Measurements from ENCODE around the gene TRABD2A.

The TRABD2A gene

DNA sequence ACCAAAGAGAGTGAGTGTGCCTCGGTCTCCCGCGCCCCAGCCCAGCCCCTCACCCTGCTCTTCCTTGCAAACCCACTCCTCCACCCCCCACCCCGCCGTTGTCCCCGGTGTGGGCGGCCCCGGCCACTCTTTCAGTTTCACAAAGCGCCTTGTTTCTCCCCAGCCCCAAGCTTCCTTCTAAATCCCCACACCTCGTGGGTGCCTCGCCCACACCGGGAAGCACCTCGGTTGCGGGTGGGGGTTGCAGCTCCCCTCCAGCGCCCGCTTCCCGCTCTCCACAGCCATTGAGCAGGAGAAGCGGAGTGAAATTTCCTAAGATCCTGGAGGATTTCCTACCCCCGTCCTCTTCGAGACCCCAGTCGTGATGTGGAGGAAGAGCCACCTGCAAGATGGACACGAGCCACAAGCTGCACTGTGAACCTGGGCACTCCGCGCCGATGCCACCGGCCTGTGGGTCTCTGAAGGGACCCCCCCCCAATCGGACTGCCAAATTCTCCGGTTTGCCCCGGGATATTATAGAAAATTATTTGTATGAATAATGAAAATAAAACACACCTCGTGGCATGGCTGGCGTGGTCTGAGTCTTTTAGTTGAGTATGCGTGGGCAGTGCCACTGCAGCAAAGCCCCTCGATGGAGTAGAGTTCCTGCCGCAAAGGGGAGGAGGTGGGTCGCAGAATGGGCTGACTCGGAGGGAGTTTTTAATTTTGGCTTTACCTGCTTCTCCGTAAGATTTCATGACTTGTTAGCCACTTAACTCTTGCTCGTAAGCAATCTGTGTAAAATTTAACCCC, 25.4 kb upstream of the TRABD2A start:
- H3K27ac ChIP-seq (replicated peaks) = peak overlapping the region; percentile 70

DNA sequence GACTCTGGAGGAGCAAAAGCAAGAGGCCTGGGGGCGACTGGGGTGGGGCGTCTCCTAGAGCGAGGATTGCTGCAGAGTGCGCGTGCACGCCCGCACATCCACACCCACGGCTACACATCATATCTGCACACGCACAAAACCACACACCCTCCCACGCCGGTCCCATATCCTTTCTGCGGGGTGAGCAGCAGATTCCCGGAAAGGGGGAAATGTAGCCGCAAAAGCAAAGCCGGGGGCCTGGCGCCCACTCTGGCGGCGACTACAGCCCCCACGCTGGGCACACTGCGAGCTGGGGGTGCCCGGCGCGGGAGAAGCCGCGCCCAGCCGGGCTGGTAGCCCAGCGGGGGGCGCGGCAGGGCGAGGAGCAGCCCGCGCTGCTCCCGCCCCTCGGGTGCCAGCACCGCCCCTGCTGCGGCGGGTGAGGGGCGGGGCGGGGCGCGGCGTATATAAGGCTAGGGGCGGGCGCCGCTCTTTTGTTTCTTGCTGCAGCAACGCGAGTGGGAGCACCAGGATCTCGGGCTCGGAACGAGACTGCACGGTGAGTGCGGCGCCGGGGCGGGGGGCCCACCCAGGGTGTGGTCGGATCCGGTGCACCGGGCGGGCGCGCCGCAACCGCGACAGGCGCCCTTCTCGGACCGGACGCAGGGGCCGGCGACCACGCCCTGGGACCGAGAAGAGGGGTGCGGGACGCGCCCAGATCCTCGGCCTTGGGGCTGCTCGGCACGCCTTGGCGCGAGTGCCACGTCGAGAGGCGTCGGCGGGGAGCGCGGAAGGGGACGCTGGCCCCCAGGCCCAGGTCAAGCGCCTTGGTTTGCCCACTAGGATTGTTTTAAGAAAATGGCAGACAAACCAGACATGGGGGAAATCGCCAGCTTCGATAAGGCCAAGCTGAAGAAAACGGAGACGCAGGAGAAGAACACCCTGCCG, 24.6 kb upstream of the TRABD2A start, which contains the start of gene TMSB10:
Gene TMSB10 (plus strand): TSS at position 476 of the 927 bp plus-strand sequence.
- peak; percentile 78 to 79 for DNase-seq (ENCODE audit: low read depth in 1 of 2, low spot score in 1 of 2)
- Histone ChIP-seq H3K4me3 (replicated peaks; ENCODE audit: insufficient read depth, low read length) (peak within 1 kb of the TSS; percentile 81), H3K27me3 (ENCODE audit: insufficient read depth, poor library complexity, severe bottlenecking) (no peaks in the 10 kb centered on the region), H3K27ac (replicated peaks) (peak within 1 kb of the TSS; percentile 70)
- peak; percentile 96 for TF ChIP-seq POLR2AphosphoS5 (IDR thresholded peaks at IDR 0.05; ENCODE audit: low read depth)
- TF ChIP-seq SPI1 (IDR thresholded peaks at IDR 0.05; ENCODE audit: borderline replicate concordance, low read depth) = no peak
- TF ChIP-seq, protein P1, sequence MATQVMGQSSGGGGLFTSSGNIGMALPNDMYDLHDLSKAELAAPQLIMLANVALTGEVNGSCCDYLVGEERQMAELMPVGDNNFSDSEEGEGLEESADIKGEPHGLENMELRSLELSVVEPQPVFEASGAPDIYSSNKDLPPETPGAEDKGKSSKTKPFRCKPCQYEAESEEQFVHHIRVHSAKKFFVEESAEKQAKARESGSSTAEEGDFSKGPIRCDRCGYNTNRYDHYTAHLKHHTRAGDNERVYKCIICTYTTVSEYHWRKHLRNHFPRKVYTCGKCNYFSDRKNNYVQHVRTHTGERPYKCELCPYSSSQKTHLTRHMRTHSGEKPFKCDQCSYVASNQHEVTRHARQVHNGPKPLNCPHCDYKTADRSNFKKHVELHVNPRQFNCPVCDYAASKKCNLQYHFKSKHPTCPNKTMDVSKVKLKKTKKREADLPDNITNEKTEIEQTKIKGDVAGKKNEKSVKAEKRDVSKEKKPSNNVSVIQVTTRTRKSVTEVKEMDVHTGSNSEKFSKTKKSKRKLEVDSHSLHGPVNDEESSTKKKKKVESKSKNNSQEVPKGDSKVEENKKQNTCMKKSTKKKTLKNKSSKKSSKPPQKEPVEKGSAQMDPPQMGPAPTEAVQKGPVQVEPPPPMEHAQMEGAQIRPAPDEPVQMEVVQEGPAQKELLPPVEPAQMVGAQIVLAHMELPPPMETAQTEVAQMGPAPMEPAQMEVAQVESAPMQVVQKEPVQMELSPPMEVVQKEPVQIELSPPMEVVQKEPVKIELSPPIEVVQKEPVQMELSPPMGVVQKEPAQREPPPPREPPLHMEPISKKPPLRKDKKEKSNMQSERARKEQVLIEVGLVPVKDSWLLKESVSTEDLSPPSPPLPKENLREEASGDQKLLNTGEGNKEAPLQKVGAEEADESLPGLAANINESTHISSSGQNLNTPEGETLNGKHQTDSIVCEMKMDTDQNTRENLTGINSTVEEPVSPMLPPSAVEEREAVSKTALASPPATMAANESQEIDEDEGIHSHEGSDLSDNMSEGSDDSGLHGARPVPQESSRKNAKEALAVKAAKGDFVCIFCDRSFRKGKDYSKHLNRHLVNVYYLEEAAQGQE (IDR thresholded peaks at IDR 0.05; ENCODE audit: insufficient replicate concordance, low read depth) = peak; percentile 74

More for the DNA sequence above, 25.4 kb upstream of the TRABD2A start:
- Histone ChIP-seq H3K27me3 (ENCODE audit: insufficient read depth, poor library complexity, severe bottlenecking) (no peaks in the 10 kb centered on the region), H3K4me3 (replicated peaks; ENCODE audit: insufficient read depth, low read length) (peak overlapping the region; percentile 81)
- DNase-seq (ENCODE audit: low read depth in 1 of 2, low spot score in 1 of 2) = no peak
- TF ChIP-seq GABPA (IDR thresholded peaks at IDR 0.05; ENCODE audit: low read depth) = no peak
- TF ChIP-seq POLR2AphosphoS5 (IDR thresholded peaks at IDR 0.05; ENCODE audit: low read depth) = 0 out of 2 replicates have a peak, but pooled peaks have one; percentile 17

DNA sequence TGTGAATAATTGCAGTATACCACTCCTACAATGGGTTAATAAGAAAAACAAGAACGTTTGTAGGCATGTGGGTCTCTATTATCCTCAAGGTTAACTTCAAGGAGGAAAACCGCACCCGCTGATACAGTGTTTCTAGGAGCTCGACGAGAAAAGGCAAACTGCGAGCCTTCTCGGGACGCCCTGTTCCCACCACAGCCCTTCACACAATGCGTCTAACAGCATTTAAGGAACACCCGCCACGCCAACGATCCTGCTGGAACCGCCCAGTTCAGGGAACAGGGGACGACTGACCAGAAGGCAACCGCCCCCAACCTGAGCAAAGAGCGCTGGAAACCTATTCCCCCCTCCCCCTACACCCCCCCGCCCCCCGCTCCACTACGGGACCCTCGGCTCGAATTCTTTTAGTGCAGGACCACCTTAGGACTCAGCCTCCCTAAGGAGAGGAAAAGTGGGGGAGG, 23.9 kb upstream of the TRABD2A start:
- Histone ChIP-seq H3K27me3 (ENCODE audit: insufficient read depth, poor library complexity, severe bottlenecking) (no peaks in the 10 kb centered on the region), H3K27ac (replicated peaks) (no peak overlapping the region), H3K4me3 (replicated peaks; ENCODE audit: insufficient read depth, low read length) (peak overlapping the region; percentile 81)
- no peak for DNase-seq (ENCODE audit: low read depth in 1 of 2, low spot score in 1 of 2)
- TF ChIP-seq GABPA (IDR thresholded peaks at IDR 0.05; ENCODE audit: low read depth) (no peak), SPI1 (IDR thresholded peaks at IDR 0.05; ENCODE audit: borderline replicate concordance, low read depth) (no peak), POLR2AphosphoS5 (IDR thresholded peaks at IDR 0.05; ENCODE audit: low read depth) (no peak)
- TF ChIP-seq, protein P1 (IDR thresholded peaks at IDR 0.05; ENCODE audit: insufficient replicate concordance, low read depth) = no peak
- TF ChIP-seq, protein P2, sequence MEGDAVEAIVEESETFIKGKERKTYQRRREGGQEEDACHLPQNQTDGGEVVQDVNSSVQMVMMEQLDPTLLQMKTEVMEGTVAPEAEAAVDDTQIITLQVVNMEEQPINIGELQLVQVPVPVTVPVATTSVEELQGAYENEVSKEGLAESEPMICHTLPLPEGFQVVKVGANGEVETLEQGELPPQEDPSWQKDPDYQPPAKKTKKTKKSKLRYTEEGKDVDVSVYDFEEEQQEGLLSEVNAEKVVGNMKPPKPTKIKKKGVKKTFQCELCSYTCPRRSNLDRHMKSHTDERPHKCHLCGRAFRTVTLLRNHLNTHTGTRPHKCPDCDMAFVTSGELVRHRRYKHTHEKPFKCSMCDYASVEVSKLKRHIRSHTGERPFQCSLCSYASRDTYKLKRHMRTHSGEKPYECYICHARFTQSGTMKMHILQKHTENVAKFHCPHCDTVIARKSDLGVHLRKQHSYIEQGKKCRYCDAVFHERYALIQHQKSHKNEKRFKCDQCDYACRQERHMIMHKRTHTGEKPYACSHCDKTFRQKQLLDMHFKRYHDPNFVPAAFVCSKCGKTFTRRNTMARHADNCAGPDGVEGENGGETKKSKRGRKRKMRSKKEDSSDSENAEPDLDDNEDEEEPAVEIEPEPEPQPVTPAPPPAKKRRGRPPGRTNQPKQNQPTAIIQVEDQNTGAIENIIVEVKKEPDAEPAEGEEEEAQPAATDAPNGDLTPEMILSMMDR (IDR thresholded peaks at IDR 0.05; ENCODE audit: insufficient read depth, low read length) = no peak

DNA sequence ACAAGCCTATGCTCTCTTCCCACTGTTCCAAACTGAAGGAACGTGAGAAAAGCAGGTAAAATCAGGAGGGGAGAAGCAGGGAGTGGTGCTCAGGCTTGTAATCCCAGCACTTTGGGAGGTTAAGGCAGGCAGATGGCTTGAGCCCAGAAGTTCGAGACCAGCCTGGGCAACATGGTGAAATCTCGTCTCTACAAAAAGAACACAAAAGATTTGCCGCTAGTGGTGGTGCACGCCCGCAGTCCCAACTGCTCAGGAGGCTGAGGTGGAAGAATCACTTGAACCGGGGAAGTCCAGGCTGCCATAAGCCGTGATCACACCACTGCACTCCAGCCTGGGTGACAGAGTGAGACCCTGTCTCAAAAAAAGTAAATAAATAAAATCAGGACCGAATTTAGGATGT, 23.3 kb upstream of the TRABD2A start:
- no peak for DNase-seq (ENCODE audit: low read depth in 1 of 2, low spot score in 1 of 2)
- TF ChIP-seq, protein P2 (IDR thresholded peaks at IDR 0.05; ENCODE audit: insufficient read depth, low read length) = no peak
- TF ChIP-seq GABPA (IDR thresholded peaks at IDR 0.05; ENCODE audit: low read depth) (no peak), SPI1 (IDR thresholded peaks at IDR 0.05; ENCODE audit: borderline replicate concordance, low read depth) (no peak), POLR2AphosphoS5 (IDR thresholded peaks at IDR 0.05; ENCODE audit: low read depth) (no peak)
- TF ChIP-seq, protein P1 (IDR thresholded peaks at IDR 0.05; ENCODE audit: insufficient replicate concordance, low read depth) = no peak
- H3K27me3 ChIP-seq (ENCODE audit: insufficient read depth, poor library complexity, severe bottlenecking) = no peaks in the 10 kb centered on the region
- no peak overlapping the region for H3K27ac ChIP-seq (replicated peaks)
- no peak overlapping the region for H3K4me3 ChIP-seq (replicated peaks; ENCODE audit: insufficient read depth, low read length)
